GM18909 (cell line): ENCODE results near the gene CAP1.

Experiments used
- ATAC-seq: cut with Tn5 transposase; IDR thresholded peaks from one replicate; pipeline ENCODE4 v1.9.1; 2021; ENCODE audit warnings: mild to moderate bottlenecking; ENCODE audit not compliant: unreplicated experiment, poor library complexity

Gene CAP1

DNA sequence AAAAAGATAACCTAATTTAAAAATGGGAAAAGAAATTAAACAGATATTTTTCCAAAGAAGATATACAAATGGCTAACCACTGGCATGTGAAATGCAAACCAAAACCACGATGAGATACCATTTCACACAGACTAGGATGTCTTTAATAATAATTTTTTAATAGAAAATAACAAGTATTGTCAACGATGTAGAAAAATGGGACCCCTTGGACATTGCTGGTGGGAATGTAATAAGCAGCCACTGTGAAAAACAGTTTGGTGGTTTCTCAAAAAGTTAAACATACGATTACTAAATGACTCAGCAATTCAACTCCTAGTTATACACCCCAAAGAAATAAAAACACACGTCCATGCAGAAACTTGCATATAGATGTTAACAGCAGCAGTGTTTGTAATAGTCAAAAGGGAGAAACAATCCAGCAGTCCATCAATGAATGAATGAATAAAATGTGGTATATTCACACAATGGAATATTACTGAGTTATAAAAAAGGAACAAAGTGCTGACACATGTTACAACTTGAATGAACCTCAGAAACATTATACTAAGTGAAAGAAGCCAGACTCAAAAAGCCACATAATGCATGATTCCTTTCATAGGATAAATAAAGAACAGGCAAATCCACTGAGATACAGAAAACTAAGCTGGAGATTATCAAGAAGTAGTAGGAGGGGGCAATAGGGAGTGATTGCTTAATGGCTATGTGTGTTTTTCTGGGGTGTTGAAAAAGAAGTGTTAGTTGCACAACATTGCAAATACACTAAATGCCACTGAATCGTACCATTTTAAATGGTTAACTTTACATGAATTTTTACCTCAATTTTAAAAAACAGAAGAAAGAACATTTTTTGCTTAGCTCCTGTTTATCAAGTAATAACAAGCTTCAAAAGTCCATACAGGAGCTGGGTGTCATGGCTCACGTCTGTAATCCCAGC lies 52.4 kb downstream of the CAP1 start:
- no peak for ATAC-seq

DNA sequence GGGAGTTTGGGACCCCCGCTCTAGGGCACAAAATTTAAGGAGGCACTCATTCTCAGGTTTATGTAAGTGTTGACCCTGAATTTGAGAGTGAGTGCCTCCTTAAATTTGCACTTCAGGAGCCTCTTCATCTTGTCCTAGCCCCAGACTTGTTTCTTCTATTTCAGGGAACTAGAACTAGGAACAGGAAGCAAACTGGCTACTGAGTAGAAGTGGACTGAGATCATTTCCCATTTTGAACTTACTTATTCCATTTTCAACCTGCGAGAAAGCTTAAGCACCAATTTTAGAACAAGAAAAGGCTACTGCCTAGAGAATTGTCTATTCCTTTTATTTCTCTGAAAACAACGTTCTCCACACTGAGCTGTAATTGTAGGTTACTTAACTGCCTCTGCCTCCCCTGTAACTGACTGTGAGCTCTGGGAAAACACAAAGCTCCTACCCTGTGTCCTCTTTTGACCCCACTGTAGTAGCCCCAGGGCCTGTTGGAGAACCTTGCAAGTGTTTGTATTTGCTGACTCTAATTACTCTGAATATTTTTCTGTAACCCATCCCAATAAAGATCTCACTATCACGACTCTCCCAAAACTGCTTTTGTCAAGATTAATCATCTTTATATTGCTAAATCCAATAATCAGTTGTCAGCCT lies 54.1 kb downstream of the CAP1 start:
- no peak for ATAC-seq

- no peak for ATAC-seq
Observed at GRCh38 chr1:40095806-40096205, 55.3 kb downstream of the CAP1 start.

DNA sequence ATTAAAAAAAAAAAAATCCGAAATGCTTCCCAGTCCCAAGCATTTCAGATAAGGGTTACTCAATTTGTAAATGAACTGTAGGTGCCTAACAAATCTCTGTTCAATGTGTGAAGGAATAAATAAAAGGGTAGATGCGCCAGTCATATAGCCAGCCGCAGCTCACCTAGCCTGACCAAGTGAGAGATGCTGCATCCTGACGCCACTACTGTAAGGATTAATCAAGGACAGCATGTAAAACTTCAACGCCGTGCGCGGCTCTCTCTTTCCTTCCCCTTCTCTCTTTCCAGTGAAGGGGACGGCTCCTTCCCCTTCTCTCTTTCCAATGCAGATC lies 56.1 kb downstream of the CAP1 start:
- peak; percentile 18 for ATAC-seq

DNA sequence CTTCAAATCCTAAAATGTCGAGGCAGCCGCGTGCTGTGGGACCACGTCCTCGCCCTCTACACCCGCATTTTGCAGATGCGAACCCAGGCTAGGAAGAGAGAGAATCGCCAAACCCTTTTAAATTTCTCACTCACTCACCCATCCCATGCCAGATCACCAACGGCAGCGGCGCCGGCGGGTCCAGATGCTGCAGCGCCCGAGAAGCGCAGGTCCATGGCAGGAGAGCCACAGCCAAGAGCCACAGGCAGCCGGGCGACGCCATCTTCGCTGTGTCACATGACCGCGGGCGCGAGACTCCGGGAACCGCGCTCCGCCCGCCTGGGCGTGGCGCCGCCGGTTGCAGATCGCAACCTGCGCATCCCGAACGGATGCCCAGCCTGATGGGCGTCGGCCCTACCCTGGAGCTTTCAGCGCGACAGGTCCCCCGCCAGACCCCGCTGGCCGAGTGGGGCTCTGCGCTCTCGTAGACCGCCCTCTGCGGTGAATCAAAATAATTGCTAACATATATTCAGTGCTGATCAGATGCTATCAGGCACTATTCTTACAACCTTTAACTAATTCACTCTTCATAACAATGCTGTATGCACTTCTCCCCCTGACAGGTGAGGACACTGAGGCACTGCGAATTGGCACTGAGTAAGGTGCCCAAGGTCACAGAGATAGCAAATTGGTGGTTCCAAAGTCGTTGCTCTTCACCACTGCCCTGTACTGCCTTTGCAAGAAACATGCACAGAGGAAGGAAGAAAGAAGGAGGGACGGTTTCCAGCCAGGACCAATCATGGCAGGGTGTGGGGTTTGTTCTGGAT lies 56.7 kb downstream of the CAP1 start, which contains the start of gene PPT1:
Gene PPT1 (minus strand): TSS at position 276 of the 806 bp plus-strand sequence. CDS start 14 bp downstream, at position 262.
- ATAC-seq, result peak; percentile 91

DNA sequence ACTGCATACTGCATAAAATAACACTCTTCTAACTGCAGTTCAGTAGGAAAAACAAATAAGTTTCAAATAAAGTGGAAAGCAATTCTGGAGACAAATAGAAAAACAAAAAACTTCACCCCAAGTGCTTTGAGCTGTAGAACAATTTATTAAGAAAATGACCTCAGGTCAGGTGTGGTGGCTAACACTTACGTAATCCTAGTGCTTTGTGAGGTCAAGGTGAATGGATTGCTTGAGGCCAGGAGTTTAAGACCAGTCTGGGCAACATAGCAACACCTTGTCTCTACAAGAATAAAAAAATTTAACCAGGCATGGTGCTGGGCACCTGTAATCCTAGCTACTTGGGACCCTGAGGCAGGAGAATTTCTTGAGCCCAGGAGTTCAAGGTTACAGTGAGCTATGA lies 61.5 kb downstream of the CAP1 start:
- no peak for ATAC-seq

- ATAC-seq, result no peak
Observed at GRCh38 chr1:40102896-40103295, 62.4 kb downstream of the CAP1 start.

- no peak for ATAC-seq
Observed at GRCh38 chr1:40105028-40105427, 64.5 kb downstream of the CAP1 start.

- no peak for ATAC-seq
Observed at GRCh38 chr1:40107290-40107959, 66.9 kb downstream of the CAP1 start.

- ATAC-seq, result no peak
Observed at GRCh38 chr1:40110389-40110788, 69.9 kb downstream of the CAP1 start.

- no peak for ATAC-seq
Observed at GRCh38 chr1:40114400-40114799, 73.9 kb downstream of the CAP1 start.

DNA sequence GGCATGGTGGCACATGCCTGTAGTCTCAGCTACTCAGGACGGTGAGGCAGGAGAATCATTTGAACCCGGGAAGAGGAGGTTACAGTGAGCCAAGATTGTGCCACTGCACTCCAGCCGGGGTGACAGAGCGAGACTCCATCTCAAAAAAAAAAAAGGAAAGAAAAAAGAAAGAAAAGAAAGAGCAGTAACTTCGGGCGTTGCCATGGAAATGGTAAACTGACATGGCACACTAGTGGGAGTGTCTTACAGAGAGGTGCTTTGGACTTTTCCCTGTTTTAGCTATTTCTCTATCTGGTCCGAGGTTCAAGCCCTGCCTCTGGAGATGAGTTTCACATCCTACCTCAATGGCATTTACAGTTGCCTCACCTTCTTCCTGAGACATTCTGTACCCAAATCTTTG lies 79.6 kb downstream of the CAP1 start:
- no peak for ATAC-seq
